HG03103 (cell line): ENCODE measurements around the gene MILR1.
"Not testable (repeated sequence)": the region's sequence is repeated elsewhere in the genome, so short reads cannot be mapped to it uniquely, and the experiment has no call there.

Source experiments
- ATAC-seq: cut with Tn5 transposase; IDR thresholded peaks from one replicate; pipeline ENCODE4 v1.9.1; 2021; ENCODE audit warnings: low read depth; ENCODE audit not compliant: unreplicated experiment

Gene MILR1

GRCh38 chr17:64448665-64449512, at the start of gene MILR1:
TSS of gene MILR1 (plus strand) at chr17:64449115. CDS start at chr17:64449169, 54 bp downstream.
- ATAC-seq: no peak

- ATAC-seq: no peak
These were observed 49.2 kb upstream of the MILR1 start for GRCh38 chr17:64399767-64400156.

GRCh38 chr17:64400642-64401041, 48.3 kb upstream of the MILR1 start:
- no peak for ATAC-seq

GRCh38 chr17:64401244-64401860, 47.6 kb upstream of the MILR1 start:
- no peak for ATAC-seq

GRCh38 chr17:64401941-64402340, 47.0 kb upstream of the MILR1 start:
- no peak for ATAC-seq

GRCh38 chr17:64402469-64402868, 46.4 kb upstream of the MILR1 start:
- no peak for ATAC-seq

- no peak for ATAC-seq
These were observed 44.9 kb upstream of the MILR1 start for GRCh38 chr17:64403881-64404460.

- no peak for ATAC-seq
These were observed 42.4 kb upstream of the MILR1 start for GRCh38 chr17:64406321-64407200.

GRCh38 chr17:64410750-64411490, 38.0 kb upstream of the MILR1 start:
- ATAC-seq: no peak

- ATAC-seq: no peak
These were observed 36.7 kb upstream of the MILR1 start for GRCh38 chr17:64411999-64412771.

GRCh38 chr17:64412944-64413381, 36.0 kb upstream of the MILR1 start:
- no peak for ATAC-seq

- no peak for ATAC-seq
These were observed 35.4 kb upstream of the MILR1 start for GRCh38 chr17:64413513-64413912.

- ATAC-seq: no peak
These were observed 30.2 kb upstream of the MILR1 start for GRCh38 chr17:64418506-64419339.

GRCh38 chr17:64420143-64420670, 28.7 kb upstream of the MILR1 start:
- ATAC-seq: no peak

GRCh38 chr17:64422121-64422520, 26.8 kb upstream of the MILR1 start:
- ATAC-seq: not testable (repeated sequence)

GRCh38 chr17:64423881-64424280, 25.0 kb upstream of the MILR1 start:
- ATAC-seq: no peak

- ATAC-seq: no peak
These were observed 24.5 kb upstream of the MILR1 start for GRCh38 chr17:64424324-64424849.

- ATAC-seq: no peak
These were observed 23.7 kb upstream of the MILR1 start for GRCh38 chr17:64425191-64425590.
